B cell (primary cell): ENCODE results near the gene AZU1. TPM values are rescaled to one million over a fixed set of nuclear protein-coding genes. Genes with fewer than 3 reads are reported as not detected.

Source experiments
- ATAC-seq: fragments of 200-7000 bp; cut with Tn5 transposase; one replicate; pipeline ENCODE4 v1.10.0; 2021; ENCODE audit warnings: low read depth, mild to moderate bottlenecking, moderate number of reproducible peaks, moderate library complexity
- CTCF ChIA-PET: fragments of 350-600 bp; sonication (Branson Sonifier 250); formaldehyde crosslinking; loops from one replicate; lab custom pipeline; 2021; ENCODE audit warnings: antibody characterized with exemption, inconsistent platforms; lab: Charles Lee
- POLR2A ChIA-PET: fragments of 350-600 bp; sonication (Branson Sonifier 250); formaldehyde crosslinking; loops from one replicate; lab custom pipeline; 2021; ENCODE audit warnings: antibody characterized with exemption; lab: Charles Lee
- DNase-seq: peaks from one replicate; pipeline ENCODE4 v3.0.0; 2013
- H2AFZ ChIP-seq: 2 replicates; pipeline ENCODE4 v1.6.1; 2012; ENCODE audit warnings: mild to moderate bottlenecking, low read depth, low read length; ENCODE audit not compliant: insufficient read depth, poor library complexity, severe bottlenecking
- H3K27ac ChIP-seq, 2 donors: 1 replicate in 1 of 2; 2 replicates in 1 of 2; pipeline ENCODE4 v1.5.1; 2012 to 2013; ENCODE audit warnings: low read length in 2 of 2, mild to moderate bottlenecking in 2 of 2, moderate library complexity in 1 of 2
- H3K27me3 ChIP-seq, 4 experiments: fragments of 200-600 bp in 1 of 4; sonication (generic) in 1 of 4; replicated peaks in 1 of 4; 1 replicate in 2 of 4; 2 replicates in 2 of 4; pipeline versions ENCODE4 v1.6.1 to v1.7.0; 2013 to 2016; ENCODE audit warnings: low read length in 3 of 4, mild to moderate bottlenecking in 2 of 4, mixed read lengths in 1 of 4, moderate library complexity in 1 of 4; ENCODE audit not compliant: insufficient read depth in 4 of 4, control insufficient read depth in 3 of 4; ENCODE audit errors: control extremely low read depth in 1 of 4
- H3K36me3 ChIP-seq, 2 experiments: replicated peaks in 1 of 2; 1 replicate in 1 of 2; 2 replicates in 1 of 2; pipeline versions ENCODE4 v1.6.1 to v1.7.1; 2013; ENCODE audit warnings: low read length in 1 of 2; ENCODE audit not compliant: insufficient read depth in 2 of 2, control insufficient read depth in 1 of 2; ENCODE audit errors: control extremely low read depth in 1 of 2, extremely low read depth in 1 of 2
- H3K4me1 ChIP-seq, 2 donors: fragments of 200-600 bp in 1 of 2; sonication (generic) in 1 of 2; 1 replicate in 1 of 2; 2 replicates in 1 of 2; pipeline versions ENCODE4 v1.5.1 to v1.6.1; 2013 to 2017; ENCODE audit warnings: low read length in 2 of 2; ENCODE audit not compliant: control insufficient read depth in 2 of 2, insufficient read depth in 2 of 2
- H3K4me2 ChIP-seq: replicated peaks from 2 replicates; pipeline ENCODE3; 2012; ENCODE audit warnings: mild to moderate bottlenecking, low read depth, low read length; ENCODE audit not compliant: poor library complexity, severe bottlenecking
- H3K4me3 ChIP-seq, 5 experiments: fragments of 200-600 bp in 1 of 5; sonication (generic) in 1 of 5; 1 replicate in 3 of 5; 2 replicates in 2 of 5; pipeline versions ENCODE4 v1.5.1 to v1.7.0; 2011 to 2016; ENCODE audit warnings: low read length in 4 of 5, mild to moderate bottlenecking in 4 of 5, low read depth in 2 of 5, control low read depth in 1 of 5, moderate library complexity in 1 of 5; ENCODE audit not compliant: insufficient read depth in 1 of 5; ENCODE audit errors: control extremely low read depth in 1 of 5, extremely low read depth in 1 of 5
- H3K79me2 ChIP-seq: fragments of 200-600 bp; sonication (generic); one replicate; pipeline ENCODE4 v1.6.0; 2016; ENCODE audit warnings: low read length; ENCODE audit not compliant: control insufficient read depth, insufficient read depth
- H3K9ac ChIP-seq: fragments of 200-600 bp; sonication (generic); 2 replicates; pipeline ENCODE4 v1.6.1; 2017; ENCODE audit warnings: mild to moderate bottlenecking, low read length, moderate library complexity
- H3K9me3 ChIP-seq, 3 donors: one replicate each; pipeline versions ENCODE4 v1.6.1 to v1.7.1; 2013; ENCODE audit warnings: low read length in 2 of 3; ENCODE audit not compliant: control insufficient read depth in 2 of 3, insufficient read depth in 1 of 3; ENCODE audit errors: control extremely low read depth in 1 of 3
- H4K20me1 ChIP-seq: 2 replicates; pipeline ENCODE4 v1.6.0; 2012; ENCODE audit warnings: mild to moderate bottlenecking, low read length; ENCODE audit not compliant: insufficient read depth, control insufficient read depth, poor library complexity, severe bottlenecking
- H3K27ac Mint-ChIP-seq: one replicate; pipeline ENCODE4 v1.8.0; 2021; ENCODE audit warnings: mixed read lengths
- H3K27me3 Mint-ChIP-seq: one replicate; pipeline ENCODE4 v1.8.0; 2021; ENCODE audit warnings: mixed read lengths
- H3K4me1 Mint-ChIP-seq: one replicate; pipeline ENCODE4 v1.8.0; 2021; ENCODE audit warnings: mixed read lengths
- H3K4me3 Mint-ChIP-seq: one replicate; pipeline ENCODE4 v1.8.0; 2021; ENCODE audit warnings: mixed read lengths
- H3K9me3 Mint-ChIP-seq: one replicate; pipeline ENCODE4 v1.8.0; 2022; ENCODE audit warnings: mixed read lengths; ENCODE audit not compliant: insufficient read depth
- CTCF ChIP-seq: fragments of 200-600 bp; IDR thresholded peaks from one replicate; pipeline ENCODE4 v1.8.0; 2022; ENCODE audit warnings: antibody characterized with exemption, mild to moderate bottlenecking
- EZH2 ChIP-seq: IDR thresholded peaks from 2 replicates; pipeline ENCODE4 v1.6.1; 2012; ENCODE audit warnings: borderline replicate concordance, low read depth, mild to moderate bottlenecking, moderate library complexity, low read length; ENCODE audit not compliant: insufficient read depth, poor library complexity, severe bottlenecking
- WGBS: methylation state at CpG from one replicate; pipeline ENCODE4 v1.1.5; 2013; ENCODE audit warnings: missing lambda C conversion rate; ENCODE audit not compliant: insufficient coverage; 5-methylcytosine and 5-hydroxymethylcytosine counted together
- intact Hi-C: fragments of 100-400 bp; cut with micrococcal nuclease; formaldehyde crosslinking; loops from one replicate; pipeline ENCODE4 v1.10.0; 2022
- polyA plus RNA-seq: library from polyadenylated mRNA; depleted of rRNA; stranded (reverse); fragments of >200 nt; gene quantifications from 2 replicates; pipeline ENCODE4 v1.2.3, GENCODE V29; 2012
- total RNA-seq, 2 donors: library from RNA; stranded (reverse); fragments of 120-200 nt in 1 of 2; gene quantifications; 1 replicate in 1 of 2; 2 replicates in 1 of 2; pipeline versions ENCODE4 v1.2.3 to v1.2.4, GENCODE V29; 2013 to 2022

The AZU1 gene
- total and polyA plus RNA-seq, 2 donors (not counting 1 experiment from before 2014, with no cell fraction given): 0.13 to 0.44 TPM

DNA sequence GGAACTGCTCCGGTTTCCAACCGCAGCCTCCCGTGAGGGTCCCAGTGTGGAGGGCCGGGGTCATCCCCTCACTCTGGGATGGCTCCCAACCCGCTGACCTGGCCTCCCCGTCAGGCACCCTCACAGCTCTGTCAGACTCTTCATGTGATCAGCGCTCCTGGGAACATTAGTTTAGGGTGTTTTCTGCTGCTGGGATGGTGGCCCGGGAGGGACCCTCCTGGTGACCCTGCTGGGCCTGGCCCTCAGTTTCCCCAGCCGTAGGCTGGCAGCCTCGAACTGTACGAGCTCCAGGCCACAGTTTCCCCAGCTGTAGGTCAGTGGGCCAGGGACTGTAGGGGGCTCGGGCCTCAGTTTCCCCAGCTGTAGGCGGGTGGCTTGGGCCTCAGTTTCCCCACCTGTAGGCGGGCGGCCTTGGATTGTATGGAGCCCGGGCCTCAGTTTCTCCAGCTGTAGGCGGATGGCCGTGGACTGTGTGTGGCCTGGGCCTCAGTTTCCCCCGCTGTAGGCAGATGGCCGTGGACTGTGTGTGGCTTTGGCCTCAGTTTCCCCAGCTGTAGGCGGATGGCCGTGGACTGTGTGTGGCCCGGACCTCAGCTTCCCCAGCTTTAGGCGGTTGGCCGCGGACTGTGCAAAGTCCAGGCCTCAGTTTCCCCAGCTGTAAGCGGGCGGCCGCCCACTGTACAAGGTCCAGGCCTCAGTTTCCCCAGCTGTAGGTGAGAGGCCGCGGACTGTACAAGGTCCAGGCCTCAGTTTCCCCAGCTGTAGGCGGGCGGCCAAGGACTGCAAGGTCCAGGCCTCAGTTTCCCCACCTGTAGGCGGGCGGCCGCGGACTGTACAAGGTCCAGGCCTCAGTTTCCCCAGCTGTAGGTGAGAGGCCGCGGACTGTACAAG is 31.7 kb upstream of the AZU1 start:
- Histone ChIP-seq H2AFZ (peak overlapping the region; percentile 86), H3K4me1 (peaks cover 18 to 38% of the 10 kb centered on the region in 2 donors), H3K4me3 (peak overlapping the region in 4 of 5 experiments; percentile 69 to 78 (median 74)), H4K20me1 (peaks cover 31% of the 10 kb centered on the region), H3K9me3 (no peaks in the 10 kb centered on the region), H3K4me2 (peak overlapping the region; percentile 84), H3K9ac (peak overlapping the region; percentile 75), H3K36me3 (peaks cover 0 to 20% of the 10 kb centered on the region in 2 experiments), H3K79me2 (peaks cover 41% of the 10 kb centered on the region), H3K27ac (peak overlapping the region in 1 of 2 donors; percentile 59), H3K27me3 (no peaks in the 10 kb centered on the region)
- DNase-seq: peak; percentile 40
- Mint-ChIP-seq H3K9me3 (no peaks in the 10 kb centered on the region), H3K4me1 (peaks cover 26% of the 10 kb centered on the region), H3K27ac (no peak overlapping the region), H3K27me3 (no peaks in the 10 kb centered on the region), H3K4me3 (peak overlapping the region; percentile 37)
- no peak for ATAC-seq
- WGBS: 84% methylated on average over 39 of the region's 39 CpGs
- ChIA-PET POLR2A (interaction anchor here (0.6 to 1.1 kb wide), 3 partner anchors 133 to 1146 kb away, joined by 3 to 6 read pairs (median 4); partner anchors contain the start of gene RNF126), CTCF (no interaction called here)
- intact Hi-C loops: loop anchor here (2.0 kb wide), 2 partner anchors 113 to 189 kb away; partner anchors contain the start of gene WDR18
- no peak for TF ChIP-seq EZH2
- no peak for TF ChIP-seq CTCF
